Eye (tissue), 1 donor: ENCODE data around the gene PCDH1.

ENCODE experiments used
- DNase-seq: peaks from one replicate; pipeline ENCODE4 v3.0.0-alpha.2; 2015

The PCDH1 gene

DNA sequence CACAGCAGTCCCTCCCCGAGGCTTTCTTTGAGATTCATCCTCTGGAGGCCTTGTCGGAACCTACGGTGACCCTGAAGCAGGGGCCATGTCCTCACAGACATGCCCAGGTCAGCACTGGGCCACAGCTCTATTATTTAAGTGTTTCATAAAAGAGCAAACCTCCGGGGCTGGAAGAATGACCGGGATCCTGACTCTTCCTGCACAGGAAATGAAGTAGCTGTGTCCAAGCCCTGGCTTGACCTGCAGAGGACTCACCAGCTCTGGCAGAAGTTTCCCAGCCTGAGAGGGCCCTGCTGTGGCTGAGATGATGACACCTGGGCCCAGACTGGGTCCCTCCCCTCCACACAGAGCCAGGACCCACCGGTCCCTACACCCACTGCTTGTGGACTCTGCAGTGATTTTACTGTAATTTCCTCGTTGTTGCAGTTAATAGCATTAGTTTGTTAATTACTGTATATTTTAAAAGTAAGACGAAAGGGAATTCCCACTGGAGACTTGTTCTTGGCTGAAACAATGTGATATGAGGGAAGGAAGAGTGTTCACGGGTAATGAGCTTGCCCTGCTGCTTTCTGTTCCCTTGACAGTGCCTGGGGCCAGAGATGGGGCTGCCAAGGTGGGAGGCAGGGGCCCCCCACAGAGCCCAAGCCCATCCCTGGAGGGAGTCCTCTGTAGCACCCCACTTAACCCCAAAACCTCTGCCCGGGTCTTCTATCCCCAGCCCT lies 72.2 kb downstream of the PCDH1 start:
- DNase-seq: no peak

DNA sequence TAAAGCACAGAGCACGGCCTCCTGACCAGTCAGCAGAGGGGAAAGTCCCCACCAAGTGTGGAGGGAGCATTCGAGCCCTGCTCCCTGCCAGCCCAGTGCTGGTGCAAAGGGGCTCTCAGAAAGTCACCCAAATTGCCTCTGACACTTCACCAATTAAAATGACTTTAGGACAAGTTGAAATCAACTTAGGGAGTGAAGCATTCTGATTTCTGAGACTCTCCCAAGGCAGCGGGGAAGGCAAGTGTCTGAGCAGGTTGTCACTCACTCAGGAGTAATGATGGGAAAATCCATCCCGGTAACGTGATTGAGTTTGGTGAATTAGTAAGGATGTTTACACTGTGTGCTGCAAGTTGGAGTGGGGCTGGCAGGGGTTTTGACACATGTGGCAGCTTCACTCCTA lies 73.7 kb downstream of the PCDH1 start:
- DNase-seq: peak; percentile 65
